Right cardiac atrium (tissue), 5 donors: Measurements from ENCODE around the gene CACNA2D1. TPM values are rescaled to one million over a fixed set of nuclear protein-coding genes. Genes with fewer than 3 reads are reported as not detected.
A peak's percentile ranks its signal among the peaks of the same experiment; 100 is the strongest.

Experiments used
- ATAC-seq, 2 donors: fragments of 200-7000 bp; cut with Tn5 transposase; one replicate each; pipeline versions ENCODE4 v1.8.0 to v1.9.1; 2020; ENCODE audit warnings: moderate library complexity in 2 of 2, mild to moderate bottlenecking in 1 of 2
- DNase-seq, 3 donors: peaks; one replicate each; pipeline ENCODE4 v3.0.0-alpha.2; 2020
- H3K27ac ChIP-seq: one replicate; pipeline ENCODE4 v1.5.1; 2013; ENCODE audit warnings: mild to moderate bottlenecking, low read length, control low read depth, moderate library complexity
- H3K27me3 ChIP-seq: one replicate; pipeline ENCODE4 v1.6.1; 2013; ENCODE audit not compliant: control insufficient read depth, insufficient read depth
- H3K4me1 ChIP-seq: one replicate; pipeline ENCODE4 v1.6.1; 2013; ENCODE audit warnings: low read length; ENCODE audit not compliant: control insufficient read depth, insufficient read depth
- H3K4me3 ChIP-seq: one replicate; pipeline ENCODE4 v1.5.1; 2013; ENCODE audit warnings: low read length, control low read depth
- H3K9me3 ChIP-seq: one replicate; pipeline ENCODE4 v1.6.1; 2013; ENCODE audit warnings: low read length; ENCODE audit not compliant: control insufficient read depth
- WGBS: extraction: QIAGEN DNeasy Blood & Tissue Kit; methylation state at CpG from one replicate; pipeline ENCODE4 v1.1.7; 2013; 5-methylcytosine and 5-hydroxymethylcytosine counted together
- intact Hi-C, 4 donors: fragments of 100-400 bp; cut with DNase I; formaldehyde crosslinking; loops; one replicate each; pipeline versions ENCODE4 v1.11.0 to v1.14.0; 2022 to 2023
- polyA plus RNA-seq: library from polyadenylated mRNA; stranded (reverse); fragments of 200-250 nt; gene quantifications from one replicate; pipeline ENCODE4 v1.2.3, GENCODE V29; 2013
- total RNA-seq, 4 donors: library from RNA; stranded (reverse); fragmentation: NEBNext Ultra II Directional; extraction: Animal tissue kit (Norgen Biotek cat#: 25700); gene quantifications; one replicate each; pipeline ENCODE4 v1.2.1, GENCODE V29; 2021
- donor health status: healthy with polysubstance abuse.
- donor health status: DM: no; HTN: yes; CAD: no.
- donor health status: DM: no; HTN: no; CAD: no.
- donor health status: DM: no; HTN: yes; CAD: no; lungs with severe emphysema.
- donor health status: DM: yes; HTN: yes; CAD: no.

Gene CACNA2D1
- total and polyA plus RNA-seq, 5 donors: 9.7 to 55.2 (median 42.4) TPM

GRCh38 chr7:82343716-82344115 lies 99.9 kb downstream of the CACNA2D1 start:
- Histone ChIP-seq H3K27me3 (no peaks in the 10 kb centered on the region), H3K9me3 (no peaks in the 10 kb centered on the region), H3K4me3 (no peak overlapping the region), H3K4me1 (no peaks in the 10 kb centered on the region), H3K27ac (no peak overlapping the region)
- DNase-seq (no peak), ATAC-seq (no peak)
- intact Hi-C loops: no loop called here
- 61% methylated on average over 1 of the region's 1 CpG for WGBS

- Histone ChIP-seq H3K9me3 (no peaks in the 10 kb centered on the region), H3K27ac (no peak overlapping the region), H3K4me1 (peaks cover 3% of the 10 kb centered on the region), H3K27me3 (no peaks in the 10 kb centered on the region), H3K4me3 (no peak overlapping the region)
- no peak for ATAC-seq
- no peak for DNase-seq
- WGBS: 86% methylated on average over 1 of the region's 1 CpG
- intact Hi-C loops: no loop called here
These were observed 103.6 kb downstream of the CACNA2D1 start for GRCh38 chr7:82339958-82340357.

- 97% methylated on average over 1 of the region's 1 CpG for WGBS
- H3K27ac ChIP-seq: no peak overlapping the region
- peaks cover 3% of the 10 kb centered on the region for H3K4me1 ChIP-seq
- intact Hi-C loops: no loop called here
- no peak for ATAC-seq
- no peaks in the 10 kb centered on the region for H3K27me3 ChIP-seq
- H3K9me3 ChIP-seq: no peaks in the 10 kb centered on the region
- no peak for DNase-seq
- H3K4me3 ChIP-seq: no peak overlapping the region
These were observed 107.7 kb downstream of the CACNA2D1 start for GRCh38 chr7:82335927-82336326.

GRCh38 chr7:82335001-82335400 lies 108.6 kb downstream of the CACNA2D1 start:
- 78% methylated on average over 2 of the region's 2 CpGs for WGBS
- Histone ChIP-seq H3K9me3 (no peaks in the 10 kb centered on the region), H3K4me3 (no peak overlapping the region), H3K4me1 (peaks cover 3% of the 10 kb centered on the region), H3K27me3 (no peaks in the 10 kb centered on the region), H3K27ac (no peak overlapping the region)
- intact Hi-C loops: no loop called here
- no peak for ATAC-seq
- DNase-seq: no peak

- intact Hi-C loops: no loop called here
- H3K4me1 ChIP-seq: peaks cover 3% of the 10 kb centered on the region
- H3K9me3 ChIP-seq: no peaks in the 10 kb centered on the region
- ATAC-seq (no peak), DNase-seq (no peak)
- no peak overlapping the region for H3K27ac ChIP-seq
- no peaks in the 10 kb centered on the region for H3K27me3 ChIP-seq
- no peak overlapping the region for H3K4me3 ChIP-seq
These were observed 112.3 kb downstream of the CACNA2D1 start for GRCh38 chr7:82331234-82331633.

- intact Hi-C loops: no loop called here
- Histone ChIP-seq H3K9me3 (no peaks in the 10 kb centered on the region), H3K27me3 (no peaks in the 10 kb centered on the region), H3K4me1 (no peaks in the 10 kb centered on the region), H3K4me3 (no peak overlapping the region), H3K27ac (no peak overlapping the region)
- ATAC-seq (no peak), DNase-seq (no peak)
- WGBS: 86% methylated on average over 2 of the region's 2 CpGs
These were observed 112.8 kb downstream of the CACNA2D1 start for GRCh38 chr7:82330706-82331215.

GRCh38 chr7:82327898-82328297 lies 115.7 kb downstream of the CACNA2D1 start:
- no peak for DNase-seq
- Histone ChIP-seq H3K27ac (no peak overlapping the region), H3K9me3 (no peaks in the 10 kb centered on the region), H3K27me3 (no peaks in the 10 kb centered on the region), H3K4me1 (no peaks in the 10 kb centered on the region), H3K4me3 (no peak overlapping the region)
- no peak for ATAC-seq
- 85% methylated on average over 3 of the region's 3 CpGs for WGBS
- intact Hi-C loops: no loop called here

GRCh38 chr7:82325416-82325815 lies 118.2 kb downstream of the CACNA2D1 start:
- Histone ChIP-seq H3K27ac (no peak overlapping the region), H3K9me3 (no peaks in the 10 kb centered on the region), H3K4me3 (no peak overlapping the region), H3K27me3 (no peaks in the 10 kb centered on the region), H3K4me1 (no peaks in the 10 kb centered on the region)
- DNase-seq (no peak), ATAC-seq (no peak)
- intact Hi-C loops: no loop called here
- 74% methylated on average over 2 of the region's 2 CpGs for WGBS

- Histone ChIP-seq H3K27me3 (no peaks in the 10 kb centered on the region), H3K27ac (no peak overlapping the region), H3K9me3 (no peaks in the 10 kb centered on the region), H3K4me3 (no peak overlapping the region), H3K4me1 (no peaks in the 10 kb centered on the region)
- intact Hi-C loops: no loop called here
- DNase-seq (no peak), ATAC-seq (no peak)
- 97% methylated on average over 4 of the region's 4 CpGs for WGBS
These were observed 119.8 kb downstream of the CACNA2D1 start for GRCh38 chr7:82323806-82324205.

- no peak overlapping the region for H3K27ac ChIP-seq
- no peaks in the 10 kb centered on the region for H3K4me1 ChIP-seq
- peak; percentile 96 for ATAC-seq
- 33% methylated on average over 4 of the region's 4 CpGs for WGBS
- no peaks in the 10 kb centered on the region for H3K27me3 ChIP-seq
- DNase-seq: peak; percentile 93 to 97 (median 93)
- no peak overlapping the region for H3K4me3 ChIP-seq
- H3K9me3 ChIP-seq: no peaks in the 10 kb centered on the region
- intact Hi-C loops: no loop called here
These were observed 123.9 kb downstream of the CACNA2D1 start for GRCh38 chr7:82319674-82320118.

- no peak for DNase-seq
- intact Hi-C loops: no loop called here
- Histone ChIP-seq H3K27me3 (no peaks in the 10 kb centered on the region), H3K4me3 (no peak overlapping the region), H3K27ac (no peak overlapping the region), H3K4me1 (no peaks in the 10 kb centered on the region), H3K9me3 (no peaks in the 10 kb centered on the region)
- no peak for ATAC-seq
These were observed 124.8 kb downstream of the CACNA2D1 start for GRCh38 chr7:82318786-82319185.

- no peak overlapping the region for H3K27ac ChIP-seq
These were observed 125.8 kb downstream of the CACNA2D1 start for GRCh38 chr7:82317760-82318159.

More at GRCh38 chr7:82317760-82318159, 125.8 kb downstream of the CACNA2D1 start:
- WGBS: 67% methylated on average over 2 of the region's 2 CpGs
- no peak for DNase-seq
- no peak for ATAC-seq
- Histone ChIP-seq H3K4me1 (no peaks in the 10 kb centered on the region), H3K27me3 (no peaks in the 10 kb centered on the region), H3K4me3 (no peak overlapping the region), H3K9me3 (no peaks in the 10 kb centered on the region)
- intact Hi-C loops: no loop called here
